PC-9 (cell line): ENCODE data around the gene FBXO48. TPM values are rescaled to one million over a fixed set of nuclear protein-coding genes. Genes with fewer than 3 reads are reported as not detected.

Experiments
- BruUV-seq: library from RNA; stranded (reverse); fragments of 400-500 nt; replicated peaks from 2 replicates; lab custom pipeline; 2021; lab: Mats Ljungman, UMichigan
- CTCF ChIA-PET: fragments of 300-600 bp; sonication (Branson Sonifier 250); formaldehyde crosslinking; loops from one replicate; lab custom pipeline; 2022; ENCODE audit warnings: antibody characterized with exemption; lab: Charles Lee
- POLR2A ChIA-PET: fragments of 300-600 bp; sonication (Branson Sonifier 250); formaldehyde crosslinking; loops from one replicate; lab custom pipeline; 2022; ENCODE audit warnings: antibody characterized with exemption; ENCODE audit not compliant: unreplicated experiment; lab: Charles Lee
- DNase-seq, 2 experiments: peaks; one replicate each; pipeline versions ENCODE4 v3.0.0 to v3.0.0-alpha.2; 2015 to 2022; ENCODE audit warnings: mixed read lengths in 1 of 2
- H2AFZ ChIP-seq: fragments of 200-600 bp; sonication (generic); 2 replicates; pipeline ENCODE4 v1.8.1; 2017; ENCODE audit warnings: antibody characterized with exemption
- H3F3A ChIP-seq: fragments of 200-600 bp; sonication (generic); 2 replicates; pipeline ENCODE4 v1.8.1; 2017; ENCODE audit warnings: antibody characterized with exemption, mild to moderate bottlenecking, low read depth; ENCODE audit not compliant: insufficient read depth
- H3K27ac ChIP-seq: fragments of 200-600 bp; sonication (generic); 2 replicates; pipeline ENCODE4 v1.6.1; 2016; ENCODE audit warnings: mixed run types
- H3K27me3 ChIP-seq: fragments of 200-600 bp; sonication (generic); 2 replicates; pipeline ENCODE4 v1.6.1; 2016; ENCODE audit warnings: low read depth, mixed run types; ENCODE audit not compliant: insufficient read depth
- H3K36me3 ChIP-seq: fragments of 200-600 bp; sonication (generic); 2 replicates; pipeline ENCODE4 v1.6.1; 2016; ENCODE audit warnings: low read depth, mixed run types
- H3K4me1 ChIP-seq: fragments of 200-600 bp; sonication (generic); replicated peaks from 2 replicates; pipeline ENCODE4 v1.6.1; 2016; ENCODE audit warnings: mixed run types; ENCODE audit not compliant: insufficient read depth
- H3K4me2 ChIP-seq: fragments of 200-600 bp; sonication (generic); 2 replicates; pipeline ENCODE4 v1.6.1; 2017; ENCODE audit warnings: mixed run types
- H3K4me3 ChIP-seq: fragments of 200-600 bp; sonication (generic); 2 replicates; pipeline ENCODE4 v1.6.1; 2016; ENCODE audit warnings: mixed run types
- H3K79me2 ChIP-seq: fragments of 200-600 bp; sonication (generic); 2 replicates; pipeline ENCODE4 v1.6.1; 2017; ENCODE audit warnings: low read depth, mixed run types
- H3K9me2 ChIP-seq: fragments of 200-600 bp; sonication (generic); 2 replicates; pipeline ENCODE4 v1.8.1; 2017; ENCODE audit warnings: mild to moderate bottlenecking; ENCODE audit not compliant: insufficient read depth
- H3K9me3 ChIP-seq: fragments of 200-600 bp; sonication (generic); 2 replicates; pipeline ENCODE4 v1.8.1; 2016; ENCODE audit warnings: low read depth; ENCODE audit not compliant: insufficient read depth
- H4K20me1 ChIP-seq: fragments of 200-600 bp; sonication (generic); 2 replicates; pipeline ENCODE4 v1.8.1; 2017; ENCODE audit not compliant: insufficient read depth
- EZH2 ChIP-seq: fragments of 200-600 bp; sonication (generic); IDR thresholded peaks from 2 replicates; pipeline ENCODE4 v1.8.0; 2017; ENCODE audit warnings: antibody characterized with exemption, low read depth
- intact Hi-C: fragments of 100-400 bp; cut with micrococcal nuclease; formaldehyde crosslinking; loops from one replicate; pipeline ENCODE4 v1.10.0; 2022; ENCODE audit not compliant: unreplicated experiment
- total RNA-seq: library from RNA; stranded (reverse); gene quantifications from 2 replicates; pipeline ENCODE4 v1.2.3, GENCODE V29; 2021
- TF ChIP-seq, protein P1 (sequence below): fragments of 200-600 bp; sonication (generic); conservative IDR thresholded peaks from 2 replicates; pipeline ENCODE4 v1.6.1; 2017; ENCODE audit warnings: mixed run types, antibody characterized with exemption, mild to moderate bottlenecking, moderate library complexity

FBXO48 gene
- total RNA-seq, 1 experiment from 2014 or later: 1.6 TPM

DNA sequence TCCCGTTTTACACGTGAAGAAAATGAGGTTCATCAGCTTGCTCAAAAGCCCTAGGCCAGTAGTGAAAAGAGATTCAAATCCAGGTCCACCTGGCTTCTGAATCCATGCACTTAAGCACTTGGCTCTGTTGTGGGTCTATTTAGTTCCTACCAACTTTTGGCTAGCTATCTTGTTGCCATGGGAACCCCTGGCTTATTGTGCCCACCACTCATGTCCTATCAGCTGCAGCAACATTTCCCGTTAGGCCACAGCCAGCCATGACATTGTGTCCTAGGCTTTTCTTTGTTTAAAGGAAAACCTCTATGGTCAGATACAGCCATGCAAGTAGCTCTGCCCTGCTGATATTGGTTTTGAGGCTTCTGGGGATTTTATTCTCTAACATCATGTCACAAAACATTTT is 52.2 kb downstream of the FBXO48 start:
- Histone ChIP-seq H3K36me3 (no peaks in the 10 kb centered on the region), H3F3A (no peaks in the 10 kb centered on the region), H3K4me2 (no peak overlapping the region), H3K27ac (no peak overlapping the region), H2AFZ (no peak overlapping the region), H3K9me3 (no peaks in the 10 kb centered on the region), H3K27me3 (peaks cover 16% of the 10 kb centered on the region), H3K4me3 (no peak overlapping the region), H3K79me2 (no peaks in the 10 kb centered on the region), H3K4me1 (no peaks in the 10 kb centered on the region), H3K9me2 (no peaks in the 10 kb centered on the region), H4K20me1 (peaks cover 5% of the 10 kb centered on the region; the same call in 1 of the 2 replicates)
- TF ChIP-seq, protein P1, sequence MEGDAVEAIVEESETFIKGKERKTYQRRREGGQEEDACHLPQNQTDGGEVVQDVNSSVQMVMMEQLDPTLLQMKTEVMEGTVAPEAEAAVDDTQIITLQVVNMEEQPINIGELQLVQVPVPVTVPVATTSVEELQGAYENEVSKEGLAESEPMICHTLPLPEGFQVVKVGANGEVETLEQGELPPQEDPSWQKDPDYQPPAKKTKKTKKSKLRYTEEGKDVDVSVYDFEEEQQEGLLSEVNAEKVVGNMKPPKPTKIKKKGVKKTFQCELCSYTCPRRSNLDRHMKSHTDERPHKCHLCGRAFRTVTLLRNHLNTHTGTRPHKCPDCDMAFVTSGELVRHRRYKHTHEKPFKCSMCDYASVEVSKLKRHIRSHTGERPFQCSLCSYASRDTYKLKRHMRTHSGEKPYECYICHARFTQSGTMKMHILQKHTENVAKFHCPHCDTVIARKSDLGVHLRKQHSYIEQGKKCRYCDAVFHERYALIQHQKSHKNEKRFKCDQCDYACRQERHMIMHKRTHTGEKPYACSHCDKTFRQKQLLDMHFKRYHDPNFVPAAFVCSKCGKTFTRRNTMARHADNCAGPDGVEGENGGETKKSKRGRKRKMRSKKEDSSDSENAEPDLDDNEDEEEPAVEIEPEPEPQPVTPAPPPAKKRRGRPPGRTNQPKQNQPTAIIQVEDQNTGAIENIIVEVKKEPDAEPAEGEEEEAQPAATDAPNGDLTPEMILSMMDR: no peak
- no peak for TF ChIP-seq EZH2
- intact Hi-C loops: no loop called here
- no peak for DNase-seq
- BruUV-seq: no TSS peak
- POLR2A ChIA-PET: no interaction called here
- CTCF ChIA-PET: no interaction called here

- CTCF ChIA-PET: no interaction called here
- BruUV-seq: no TSS peak
- Histone ChIP-seq H3K4me3 (no peak overlapping the region), H3K4me1 (no peaks in the 10 kb centered on the region), H3K36me3 (no peaks in the 10 kb centered on the region), H3K27me3 (peaks cover 16% of the 10 kb centered on the region), H3K27ac (no peak overlapping the region), H2AFZ (no peak overlapping the region), H3K9me2 (no peaks in the 10 kb centered on the region), H3K4me2 (no peak overlapping the region), H3K9me3 (no peaks in the 10 kb centered on the region), H3F3A (no peaks in the 10 kb centered on the region), H4K20me1 (peaks cover 5% of the 10 kb centered on the region; the same call in 1 of the 2 replicates), H3K79me2 (no peaks in the 10 kb centered on the region)
- TF ChIP-seq, protein P1: no peak
- TF ChIP-seq EZH2: no peak
- DNase-seq: no peak
- POLR2A ChIA-PET: no interaction called here
- intact Hi-C loops: no loop called here
These were observed 52.6 kb downstream of the FBXO48 start for GRCh38 chr2:68414452-68414851.

DNA sequence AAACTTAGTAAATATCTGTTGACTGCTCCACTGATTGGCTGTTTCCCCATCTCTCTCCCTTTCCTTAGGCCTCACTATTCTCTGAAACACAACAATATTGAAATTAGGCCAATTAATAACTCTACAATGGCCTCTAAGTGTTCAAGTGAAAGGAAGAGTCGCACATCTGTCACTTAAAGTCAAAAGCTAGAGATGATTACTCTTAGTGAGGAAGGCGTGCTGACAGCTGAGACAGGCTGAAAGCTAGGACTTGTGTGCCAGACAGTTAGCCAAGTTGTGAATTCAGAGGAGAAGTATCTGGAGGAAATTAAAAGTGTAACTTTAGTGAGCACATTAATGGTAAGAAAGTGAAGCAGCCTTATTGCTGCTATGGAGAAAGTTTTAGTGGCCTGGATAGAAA is 53.6 kb downstream of the FBXO48 start:
- H3K27ac ChIP-seq: no peak overlapping the region
- intact Hi-C loops: no loop called here
- no peaks in the 10 kb centered on the region for H3K9me3 ChIP-seq
- H3K79me2 ChIP-seq: no peaks in the 10 kb centered on the region
- TF ChIP-seq EZH2: no peak
- H3K4me2 ChIP-seq: no peak overlapping the region
- no peaks in the 10 kb centered on the region for H3K4me1 ChIP-seq
- H2AFZ ChIP-seq: no peak overlapping the region
- POLR2A ChIA-PET: no interaction called here
- DNase-seq: no peak
- H3K9me2 ChIP-seq: no peaks in the 10 kb centered on the region
- H4K20me1 ChIP-seq: peaks cover 5% of the 10 kb centered on the region; the same call in 1 of the 2 replicates
- BruUV-seq: no TSS peak
- no peaks in the 10 kb centered on the region for H3K36me3 ChIP-seq
- peaks cover 25% of the 10 kb centered on the region for H3K27me3 ChIP-seq
- CTCF ChIA-PET: no interaction called here
- no peak overlapping the region for H3K4me3 ChIP-seq
- no peaks in the 10 kb centered on the region for H3F3A ChIP-seq
